Osteoblast (primary cell): ENCODE measurements around the gene CDC42EP5. TPM values are rescaled to one million over a fixed set of nuclear protein-coding genes. Genes with fewer than 3 reads are reported as not detected.

Experiments used
- DNase-seq: peaks from one replicate; pipeline ENCODE4 v3.0.0; 2011; ENCODE audit warnings: low spot score, mixed read lengths; ENCODE audit not compliant: insufficient read length; ENCODE audit errors: missing footprints
- H2AFZ ChIP-seq: 2 replicates; pipeline ENCODE4 v1.6.0; 2011; ENCODE audit warnings: mild to moderate bottlenecking, low read length
- H3K27ac ChIP-seq: 2 replicates; pipeline ENCODE4 v1.5.1; 2011; ENCODE audit warnings: mild to moderate bottlenecking, low read depth, low read length, moderate library complexity
- H3K27me3 ChIP-seq: 2 replicates; pipeline ENCODE4 v1.6.0; 2012; ENCODE audit warnings: mild to moderate bottlenecking, control low read depth, inconsistent platforms, low read length, moderate library complexity; ENCODE audit not compliant: insufficient read depth
- H3K36me3 ChIP-seq: 2 replicates; pipeline ENCODE4 v1.5.1; 2011; ENCODE audit warnings: mild to moderate bottlenecking, low read length, control low read depth, moderate library complexity; ENCODE audit not compliant: insufficient read depth
- H3K4me1 ChIP-seq: 2 replicates; pipeline ENCODE4 v1.5.1; 2011; ENCODE audit warnings: mild to moderate bottlenecking, low read length, control low read depth, moderate library complexity; ENCODE audit not compliant: insufficient read depth
- H3K4me2 ChIP-seq: 2 replicates; pipeline ENCODE4 v1.6.0; 2011; ENCODE audit warnings: mild to moderate bottlenecking, low read length; ENCODE audit not compliant: insufficient read depth
- H3K4me3 ChIP-seq: fragments of 200-600 bp; sonication (generic); 3 replicates; pipeline ENCODE4 v1.5.1; 2012; ENCODE audit warnings: mild to moderate bottlenecking, low read length, inconsistent platforms; ENCODE audit not compliant: insufficient read depth
- H3K79me2 ChIP-seq: 2 replicates; pipeline ENCODE4 v1.6.0; 2012; ENCODE audit warnings: mild to moderate bottlenecking, low read length, control low read depth, inconsistent platforms; ENCODE audit not compliant: insufficient read depth
- H3K9me3 ChIP-seq: 2 replicates; pipeline ENCODE4 v1.5.1; 2011; ENCODE audit warnings: low read depth, low read length, control low read depth
- H4K20me1 ChIP-seq: 2 replicates; pipeline ENCODE4 v1.6.0; 2012; ENCODE audit warnings: mild to moderate bottlenecking, low read length, control low read depth; ENCODE audit not compliant: insufficient read depth
- CTCF ChIP-seq: IDR thresholded peaks from 2 replicates; pipeline ENCODE4 v1.5.1; 2011; ENCODE audit warnings: mild to moderate bottlenecking, low read depth, low read length, moderate library complexity; ENCODE audit errors: extremely low read depth
- total RNA-seq: library from RNA; depleted of rRNA; stranded (reverse); fragments of >200 nt; gene quantifications from 2 replicates; pipeline ENCODE4 v1.2.3, GENCODE V29; 2012

Gene CDC42EP5
- total RNA-seq, 1 donor: 18.8 TPM

- TF ChIP-seq CTCF: no peak
- peaks cover 46% of the 10 kb centered on the region for H4K20me1 ChIP-seq
- H3K4me3 ChIP-seq: no peak overlapping the region
- H3K79me2 ChIP-seq: peaks cover 61% of the 10 kb centered on the region
- H3K4me2 ChIP-seq: no peak overlapping the region
- no peaks in the 10 kb centered on the region for H3K9me3 ChIP-seq
- peaks cover 61% of the 10 kb centered on the region for H3K36me3 ChIP-seq
- no peaks in the 10 kb centered on the region for H3K27me3 ChIP-seq
- H3K4me1 ChIP-seq: peaks cover 23% of the 10 kb centered on the region
- H3K27ac ChIP-seq: no peak overlapping the region
- peak; percentile 83 for DNase-seq
- H2AFZ ChIP-seq: no peak overlapping the region
These were observed 12.7 kb downstream of the CDC42EP5 start for GRCh38 chr19:54460230-54461005.

- Histone ChIP-seq H4K20me1 (peaks cover 54% of the 10 kb centered on the region), H3K27me3 (no peaks in the 10 kb centered on the region), H2AFZ (no peak overlapping the region), H3K36me3 (peaks cover 70% of the 10 kb centered on the region), H3K27ac (no peak overlapping the region), H3K79me2 (peaks cover 70% of the 10 kb centered on the region), H3K4me3 (no peak overlapping the region), H3K9me3 (no peaks in the 10 kb centered on the region), H3K4me1 (peaks cover 20% of the 10 kb centered on the region), H3K4me2 (no peak overlapping the region)
- DNase-seq: peak; percentile 76
- no peak for TF ChIP-seq CTCF
These were observed 13.5 kb downstream of the CDC42EP5 start for GRCh38 chr19:54459282-54460229.

GRCh38 chr19:54458648-54459281, 14.3 kb downstream of the CDC42EP5 start:
- Histone ChIP-seq H3K36me3 (peaks cover 78% of the 10 kb centered on the region), H2AFZ (no peak overlapping the region), H3K27me3 (no peaks in the 10 kb centered on the region), H3K79me2 (peaks cover 78% of the 10 kb centered on the region), H3K4me2 (no peak overlapping the region), H3K9me3 (no peaks in the 10 kb centered on the region), H3K27ac (no peak overlapping the region), H4K20me1 (peaks cover 62% of the 10 kb centered on the region), H3K4me3 (no peak overlapping the region), H3K4me1 (peaks cover 13% of the 10 kb centered on the region)
- DNase-seq: peak; percentile 83
- no peak for TF ChIP-seq CTCF
